Measurements from ENCODE around the gene POLR2E. TPM values are rescaled to one million over a fixed set of nuclear protein-coding genes. Genes with fewer than 3 reads are reported as not detected.

POLR2E gene
- total RNA-seq, 1 donor = 91.2 TPM

- TF ChIP-seq CTCF (IDR thresholded peaks at IDR 0.05; ENCODE audit: insufficient read depth, low read length) = no peak
- no peak overlapping the region for H3K4me3 ChIP-seq (ENCODE audit: low read depth, low read length)
- no peak for DNase-seq (ENCODE audit: low read depth)
These were observed 12.0 kb downstream of the POLR2E start for GRCh38 chr19:1082928-1083816.

GRCh38 chr19:1082165-1082927, 12.8 kb downstream of the POLR2E start:
- DNase-seq (ENCODE audit: low read depth) = peak; percentile 20
- TF ChIP-seq CTCF (IDR thresholded peaks at IDR 0.05; ENCODE audit: insufficient read depth, low read length) = no peak

DNA sequence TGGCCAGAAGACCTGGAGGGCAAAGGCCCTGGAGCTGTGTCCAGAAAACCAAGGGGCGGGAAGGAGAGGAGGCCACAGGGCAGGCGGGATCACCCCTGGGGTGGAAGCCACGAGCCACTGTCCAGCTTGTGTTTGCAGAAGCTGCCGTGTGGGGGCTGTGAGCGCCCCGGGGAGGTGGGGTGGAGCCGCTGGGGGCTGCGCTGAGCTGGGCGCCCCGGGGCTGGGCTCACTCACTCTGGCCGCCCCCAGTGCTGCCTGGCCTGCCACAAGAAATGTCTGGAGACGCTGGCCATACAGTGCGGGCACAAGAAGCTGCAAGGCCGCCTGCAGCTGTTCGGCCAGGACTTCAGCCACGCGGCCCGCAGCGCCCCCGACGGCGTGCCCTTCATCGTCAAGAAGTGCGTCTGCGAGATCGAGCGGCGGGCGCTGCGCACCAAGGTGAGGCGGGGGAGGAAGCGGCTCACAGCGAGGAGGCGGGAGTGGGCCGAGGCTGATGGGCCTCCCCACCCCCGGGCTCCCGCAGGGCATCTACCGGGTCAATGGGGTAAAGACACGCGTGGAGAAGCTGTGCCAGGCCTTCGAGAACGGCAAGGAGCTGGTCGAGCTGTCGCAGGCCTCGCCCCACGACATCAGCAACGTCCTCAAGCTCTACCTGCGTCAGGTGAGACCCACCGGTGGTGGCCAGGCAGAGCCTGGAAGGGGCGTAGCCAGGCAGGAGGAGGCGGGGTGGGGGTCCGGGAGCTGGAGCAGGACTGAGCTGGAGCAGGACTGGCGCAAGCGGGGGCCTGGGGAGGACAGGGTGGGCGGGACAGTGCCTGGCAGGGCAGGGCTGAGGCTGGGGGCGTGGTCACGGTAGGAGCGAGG, 13.6 kb downstream of the POLR2E start:
- TF ChIP-seq CTCF (IDR thresholded peaks at IDR 0.05; ENCODE audit: insufficient read depth, low read length) = no peak
- no peak for DNase-seq (ENCODE audit: low read depth)
- no peak overlapping the region for H3K4me3 ChIP-seq (ENCODE audit: low read depth, low read length)

More at GRCh38 chr19:1082165-1082927, 12.8 kb downstream of the POLR2E start:
- H3K4me3 ChIP-seq (ENCODE audit: low read depth, low read length) = peak overlapping the region; percentile 31

DNA sequence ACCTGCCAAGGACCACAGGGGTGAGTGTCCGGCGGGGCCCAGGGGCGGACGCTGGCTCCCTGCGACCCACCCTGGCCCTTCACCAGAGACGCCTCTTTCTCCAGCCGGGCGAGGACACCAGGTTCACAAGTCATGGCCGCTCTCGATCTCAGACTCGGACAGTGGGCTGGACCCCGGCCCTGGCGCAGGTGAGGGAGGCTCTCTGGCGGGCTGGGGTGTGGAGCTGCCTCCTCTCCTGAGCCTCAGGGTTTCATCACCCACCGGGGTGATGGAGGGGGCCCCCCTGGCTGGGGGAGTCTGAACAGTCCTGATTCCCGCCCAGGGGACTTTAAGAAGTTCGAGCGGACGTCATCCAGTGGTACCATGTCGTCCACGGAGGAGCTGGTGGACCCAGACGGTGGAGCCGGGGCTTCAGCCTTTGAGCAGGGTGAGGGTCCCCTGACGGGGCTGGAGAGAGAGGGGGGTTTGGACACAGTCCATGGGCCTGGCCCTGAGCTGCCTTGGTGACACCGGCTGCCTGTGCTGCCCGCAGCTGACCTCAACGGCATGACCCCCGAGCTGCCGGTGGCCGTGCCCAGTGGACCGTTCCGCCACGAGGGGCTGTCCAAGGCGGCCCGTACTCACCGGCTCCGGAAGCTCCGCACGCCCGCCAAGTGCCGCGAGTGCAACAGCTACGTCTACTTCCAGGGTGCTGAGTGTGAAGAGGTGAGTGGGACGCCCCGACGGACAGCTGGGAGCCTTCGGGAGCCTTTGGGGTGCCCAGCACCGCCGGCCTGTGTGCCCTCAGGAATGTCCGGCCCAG, 14.6 kb downstream of the POLR2E start:
- TF ChIP-seq CTCF (IDR thresholded peaks at IDR 0.05; ENCODE audit: insufficient read depth, low read length) = no peak
- no peak for DNase-seq (ENCODE audit: low read depth)
- H3K4me3 ChIP-seq (ENCODE audit: low read depth, low read length) = no peak overlapping the region

DNA sequence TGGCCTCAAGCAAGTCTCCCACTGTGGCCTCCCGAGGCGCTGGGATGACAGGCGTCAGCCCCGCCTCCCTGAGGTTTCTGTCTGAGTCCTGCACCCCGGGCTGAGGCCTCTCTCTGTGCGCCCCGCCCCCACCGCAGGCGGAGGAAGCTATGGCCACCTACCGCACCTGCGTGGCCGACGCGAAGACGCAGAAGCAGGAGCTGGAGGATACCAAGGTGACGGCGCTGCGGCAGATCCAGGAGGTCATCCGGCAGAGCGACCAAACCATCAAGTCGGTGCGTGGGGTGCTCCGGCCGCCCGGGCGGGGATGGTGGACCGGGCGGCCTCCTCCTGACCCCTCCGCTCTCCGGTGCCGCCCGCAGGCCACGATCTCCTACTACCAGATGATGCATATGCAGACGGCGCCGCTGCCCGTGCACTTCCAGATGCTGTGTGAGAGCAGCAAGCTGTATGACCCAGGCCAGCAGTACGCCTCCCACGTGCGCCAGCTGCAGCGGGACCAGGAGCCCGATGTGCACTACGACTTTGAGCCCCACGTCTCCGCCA, 15.5 kb downstream of the POLR2E start:
- no peak for DNase-seq (ENCODE audit: low read depth)
- no peak for TF ChIP-seq CTCF (IDR thresholded peaks at IDR 0.05; ENCODE audit: insufficient read depth, low read length)
- H3K4me3 ChIP-seq (ENCODE audit: low read depth, low read length) = no peak overlapping the region
